Keratinocyte (primary cell): ENCODE data around the gene DACH1.

ENCODE experiments used
- CTCF ChIP-seq, 3 experiments: IDR thresholded peaks in 1 of 3; conservative IDR thresholded peaks in 1 of 3; optimal IDR thresholded peaks in 1 of 3; 2 replicates in 2 of 3; 3 replicates in 1 of 3; pipeline versions ENCODE3 to v1.5.1; 2011; ENCODE audit warnings: low read length in 3 of 3, mild to moderate bottlenecking in 3 of 3, moderate library complexity in 2 of 3, control low read depth in 1 of 3, inconsistent platforms in 1 of 3; ENCODE audit not compliant: insufficient read depth in 2 of 3; ENCODE audit errors: extremely low read depth in 1 of 3
- EZH2 ChIP-seq: IDR thresholded peaks from one replicate; pipeline ENCODE4 v1.6.1; 2012; ENCODE audit warnings: inconsistent platforms, mild to moderate bottlenecking, low read length, moderate library complexity

- TF ChIP-seq CTCF (optimal IDR thresholded peaks at IDR 0.05 in 1 of 3, IDR thresholded peaks at IDR 0.05 in 1 of 3, conservative IDR thresholded peaks at IDR 0.05 in 1 of 3; ENCODE audit: extremely low read depth in 1 of 3, insufficient read depth in 2 of 3, low read length in 3 of 3) (no peak), EZH2 (no peak)
These were observed 163.9 kb downstream of the DACH1 start for GRCh38 chr13:71703138-71703537.
